HFFc6 (cell line): ENCODE data around the gene DDAH1. TPM values are rescaled to one million over a fixed set of nuclear protein-coding genes. Genes with fewer than 3 reads are reported as not detected.

Experiments used
- DNase-seq: peaks from one replicate; pipeline ENCODE4 v3.0.0-alpha.2; 2018
- H3K27ac Mint-ChIP-seq: 2 replicates; pipeline ENCODE4 v1.8.0; 2020; ENCODE audit warnings: mild to moderate bottlenecking, mixed read lengths
- H3K27me3 Mint-ChIP-seq: 2 replicates; pipeline ENCODE4 v1.8.0; 2021; ENCODE audit warnings: mild to moderate bottlenecking, moderate library complexity, mixed read lengths; ENCODE audit not compliant: insufficient read depth
- H3K36me3 Mint-ChIP-seq: 2 replicates; pipeline ENCODE4 v1.8.0; 2021; ENCODE audit warnings: low read depth, mixed read lengths
- H3K4me1 Mint-ChIP-seq: 2 replicates; pipeline ENCODE4 v1.8.0; 2020; ENCODE audit warnings: low read depth, mixed read lengths
- H3K4me3 Mint-ChIP-seq: 2 replicates; pipeline ENCODE4 v1.8.0; 2020; ENCODE audit warnings: mild to moderate bottlenecking, moderate library complexity, mixed read lengths
- H3K9me3 Mint-ChIP-seq: 2 replicates; pipeline ENCODE4 v1.8.0; 2020; ENCODE audit warnings: mild to moderate bottlenecking, mixed read lengths
- total RNA-seq, 6 experiments: library from RNA; stranded (reverse); fragmentation: NEBNext Ultra II Directional; extraction: Animal tissue kit (Norgen Biotek cat#: 25700); gene quantifications; 2 replicates in 1 of 6; 3 replicates in 5 of 6; pipeline ENCODE4 v1.2.3, GENCODE V29; 2021
- TF ChIP-seq, protein P1 (sequence below): fragments of 200-600 bp; sonication (generic); IDR thresholded peaks from 2 replicates; pipeline ENCODE4 v1.5.0; 2021; ENCODE audit warnings: antibody characterized with exemption, mild to moderate bottlenecking

DDAH1 gene
- total RNA-seq, 6 experiments from 2014 or later: 235 to 320 (median 277) TPM

DNA sequence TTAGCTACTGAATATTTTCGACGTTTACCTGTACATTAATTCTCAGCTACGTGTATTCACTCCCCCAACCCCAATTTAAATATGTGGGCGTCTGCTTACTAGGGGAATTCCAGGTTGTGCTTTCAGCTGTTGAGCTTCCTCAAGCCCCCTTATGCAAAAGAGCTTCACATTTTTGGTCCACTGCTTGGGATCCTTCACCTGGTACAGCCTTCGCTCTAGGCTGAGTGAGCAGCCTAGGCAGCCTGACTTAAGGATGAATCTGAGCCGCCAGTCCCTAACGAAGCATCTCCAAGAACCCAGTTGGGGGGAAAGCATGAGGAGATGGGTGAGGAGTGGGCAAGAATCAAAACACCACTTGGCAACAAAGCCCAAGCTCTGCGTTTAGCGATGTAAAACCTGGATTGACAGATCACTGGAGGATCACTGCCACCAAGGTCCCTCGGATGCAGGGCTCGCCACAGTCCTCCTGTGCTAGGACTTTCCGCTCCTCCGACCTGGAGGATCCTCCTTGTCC, 189.2 kb downstream of the DDAH1 start:
- peaks cover 80% of the 10 kb centered on the region for H3K4me1 Mint-ChIP-seq
- H3K27me3 Mint-ChIP-seq: no peaks in the 10 kb centered on the region; the same call in 1 of the 2 replicates
- H3K36me3 Mint-ChIP-seq: peaks cover 32% of the 10 kb centered on the region
- TF ChIP-seq, protein P1, sequence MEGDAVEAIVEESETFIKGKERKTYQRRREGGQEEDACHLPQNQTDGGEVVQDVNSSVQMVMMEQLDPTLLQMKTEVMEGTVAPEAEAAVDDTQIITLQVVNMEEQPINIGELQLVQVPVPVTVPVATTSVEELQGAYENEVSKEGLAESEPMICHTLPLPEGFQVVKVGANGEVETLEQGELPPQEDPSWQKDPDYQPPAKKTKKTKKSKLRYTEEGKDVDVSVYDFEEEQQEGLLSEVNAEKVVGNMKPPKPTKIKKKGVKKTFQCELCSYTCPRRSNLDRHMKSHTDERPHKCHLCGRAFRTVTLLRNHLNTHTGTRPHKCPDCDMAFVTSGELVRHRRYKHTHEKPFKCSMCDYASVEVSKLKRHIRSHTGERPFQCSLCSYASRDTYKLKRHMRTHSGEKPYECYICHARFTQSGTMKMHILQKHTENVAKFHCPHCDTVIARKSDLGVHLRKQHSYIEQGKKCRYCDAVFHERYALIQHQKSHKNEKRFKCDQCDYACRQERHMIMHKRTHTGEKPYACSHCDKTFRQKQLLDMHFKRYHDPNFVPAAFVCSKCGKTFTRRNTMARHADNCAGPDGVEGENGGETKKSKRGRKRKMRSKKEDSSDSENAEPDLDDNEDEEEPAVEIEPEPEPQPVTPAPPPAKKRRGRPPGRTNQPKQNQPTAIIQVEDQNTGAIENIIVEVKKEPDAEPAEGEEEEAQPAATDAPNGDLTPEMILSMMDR: no peak
- no peaks in the 10 kb centered on the region for H3K9me3 Mint-ChIP-seq
- no peak for DNase-seq
- H3K27ac Mint-ChIP-seq: peak overlapping the region; percentile 94
- peak overlapping the region; percentile 94 for H3K4me3 Mint-ChIP-seq

DNA sequence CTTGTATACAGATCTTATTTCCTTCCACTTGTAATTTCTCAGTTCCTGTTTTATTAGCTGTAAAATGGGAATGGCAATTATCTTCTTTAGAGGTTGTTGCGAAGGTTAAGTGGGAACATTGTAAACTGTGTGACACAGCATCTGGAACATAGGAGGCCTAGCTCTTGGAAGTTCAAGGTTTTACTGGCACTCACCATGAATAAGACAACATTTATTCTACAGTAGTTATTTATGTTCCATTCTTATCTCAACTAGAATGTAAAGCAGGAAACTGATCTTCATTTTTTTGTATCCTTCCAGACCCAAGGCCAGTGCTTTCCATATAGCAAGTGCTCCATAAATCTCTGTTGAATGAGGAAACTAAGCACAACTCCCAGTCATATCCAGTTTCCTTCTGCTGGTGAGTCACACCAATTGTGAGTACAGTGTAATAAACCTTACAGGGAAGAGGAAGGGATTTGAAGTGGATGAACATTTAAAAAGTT, 189.9 kb downstream of the DDAH1 start:
- H3K27me3 Mint-ChIP-seq: no peaks in the 10 kb centered on the region; the same call in 1 of the 2 replicates
- TF ChIP-seq, protein P1: no peak
- H3K9me3 Mint-ChIP-seq: no peaks in the 10 kb centered on the region
- H3K4me3 Mint-ChIP-seq: peak overlapping the region; percentile 94
- peaks cover 36% of the 10 kb centered on the region for H3K36me3 Mint-ChIP-seq
- DNase-seq: peak; percentile 82
- H3K27ac Mint-ChIP-seq: peak overlapping the region; percentile 94
- H3K4me1 Mint-ChIP-seq: peaks cover 74% of the 10 kb centered on the region

DNA sequence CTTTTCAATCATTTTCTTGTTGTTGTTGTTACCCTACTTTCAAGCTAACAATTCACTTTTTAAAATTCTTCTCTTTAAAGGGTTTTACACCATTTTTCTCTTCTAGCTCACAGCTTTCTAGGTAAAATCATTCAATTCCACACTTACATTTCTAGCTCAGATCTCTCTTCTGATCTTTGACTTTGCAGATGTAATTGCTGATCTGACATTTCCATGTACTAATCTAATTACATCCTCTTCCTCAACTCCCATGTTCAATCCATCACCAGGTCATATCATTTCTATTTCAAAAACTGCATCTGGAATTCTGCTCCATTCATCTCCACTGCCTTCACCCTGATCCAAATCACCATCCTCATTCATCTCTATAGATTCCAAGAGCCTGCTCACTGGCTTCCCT, 191.6 kb downstream of the DDAH1 start:
- H3K4me1 Mint-ChIP-seq: peaks cover 58% of the 10 kb centered on the region
- TF ChIP-seq, protein P1: no peak
- peak overlapping the region; percentile 2; the same call in 1 of the 2 replicates for H3K27ac Mint-ChIP-seq
- H3K27me3 Mint-ChIP-seq: no peaks in the 10 kb centered on the region; the same call in 1 of the 2 replicates
- H3K36me3 Mint-ChIP-seq: peaks cover 48% of the 10 kb centered on the region
- H3K9me3 Mint-ChIP-seq: no peaks in the 10 kb centered on the region
- H3K4me3 Mint-ChIP-seq: peak overlapping the region; percentile 94
- no peak for DNase-seq

DNA sequence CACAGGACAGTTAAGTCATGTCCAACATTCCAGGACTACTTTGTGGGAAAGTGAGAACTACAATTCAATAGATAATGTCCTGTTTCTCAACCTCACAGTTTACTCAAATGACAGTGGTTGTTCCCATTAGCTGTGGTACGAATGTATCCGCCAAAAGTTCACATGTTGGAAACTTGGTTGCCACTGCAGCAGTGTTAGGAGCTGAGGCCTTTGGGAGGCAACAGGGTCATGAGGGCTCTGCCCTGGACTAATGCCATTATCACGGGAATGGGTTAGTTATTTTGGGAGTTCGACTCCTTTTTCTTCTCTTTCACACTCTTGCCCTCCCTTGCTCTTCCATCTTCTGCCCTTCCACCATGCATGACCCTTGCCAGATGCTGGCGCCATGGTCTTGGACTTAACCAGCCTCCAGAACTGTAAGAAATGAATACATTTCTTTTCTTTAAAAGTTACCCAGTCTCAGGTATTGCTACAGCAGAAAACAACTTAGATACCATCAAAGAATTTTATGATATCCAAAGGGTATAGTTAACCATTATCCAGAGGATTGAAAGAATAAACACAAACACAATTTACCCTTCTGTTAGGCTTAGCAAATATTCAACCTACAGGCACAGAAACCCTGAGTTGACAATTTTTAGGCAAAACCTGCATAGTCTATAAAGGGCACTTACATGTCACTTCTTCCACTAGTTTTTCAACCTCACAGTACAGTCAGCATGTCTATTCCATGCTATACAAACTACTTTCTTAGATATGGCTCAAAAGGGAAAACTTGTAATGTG, 196.0 kb downstream of the DDAH1 start:
- TF ChIP-seq, protein P1: no peak
- no peak overlapping the region for H3K27ac Mint-ChIP-seq

More for the DNA sequence above, 196.0 kb downstream of the DDAH1 start:
- Mint-ChIP-seq H3K9me3 (no peaks in the 10 kb centered on the region), H3K4me3 (no peak overlapping the region), H3K4me1 (peaks cover 35% of the 10 kb centered on the region), H3K36me3 (peaks cover 50% of the 10 kb centered on the region), H3K27me3 (no peaks in the 10 kb centered on the region)
- DNase-seq: no peak

Other genes starting within 250 kb of the DDAH1 start
- gene C1orf52, start 205.5 kb downstream of the DDAH1 start, total RNA-seq: 10 to 100 TPM; 20.6 to 26.1 (median 22.7) TPM
- gene BCL10, start 188.5 kb downstream of the DDAH1 start, total RNA-seq: 10 to 100 TPM; 33.4 to 45.6 (median 39.2) TPM
- 1,000 to 10,000 TPM in 3 of 6 experiments, 100 to 1,000 TPM in 3; 877 to 1,071 (median 1,004) TPM for gene CCN1, start 115.6 kb upstream of the DDAH1 start, total RNA-seq
- 10 to 100 TPM; 21.5 to 25.9 (median 23.6) TPM for gene ZNHIT6, start 243.3 kb upstream of the DDAH1 start, total RNA-seq